Measurements from ENCODE around the gene PDC.
"Not testable (repeated sequence)": the region's sequence is repeated elsewhere in the genome, so short reads cannot be mapped to it uniquely, and the experiment has no call there.

The PDC gene

DNA sequence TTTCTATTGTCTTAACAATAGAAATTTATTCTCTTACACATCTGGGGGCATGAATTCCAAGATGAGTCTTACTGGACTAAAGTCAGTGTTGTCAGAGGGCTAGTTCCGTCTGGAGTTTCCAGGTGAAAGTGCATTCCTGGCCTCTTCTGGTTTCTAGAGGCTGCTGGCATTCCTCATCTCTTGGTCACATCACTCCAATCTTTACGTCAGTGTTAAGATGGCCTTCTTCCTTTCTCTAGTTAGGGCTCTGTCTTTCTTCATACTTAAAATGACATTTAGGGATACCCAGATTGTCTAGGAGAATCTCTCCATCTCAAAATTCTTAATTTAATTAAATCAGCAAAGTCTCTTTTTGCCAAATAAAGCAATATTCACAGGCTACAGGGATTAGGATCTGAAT, 13.3 kb upstream of the PDC start:
- TF ChIP-seq, protein P1, sequence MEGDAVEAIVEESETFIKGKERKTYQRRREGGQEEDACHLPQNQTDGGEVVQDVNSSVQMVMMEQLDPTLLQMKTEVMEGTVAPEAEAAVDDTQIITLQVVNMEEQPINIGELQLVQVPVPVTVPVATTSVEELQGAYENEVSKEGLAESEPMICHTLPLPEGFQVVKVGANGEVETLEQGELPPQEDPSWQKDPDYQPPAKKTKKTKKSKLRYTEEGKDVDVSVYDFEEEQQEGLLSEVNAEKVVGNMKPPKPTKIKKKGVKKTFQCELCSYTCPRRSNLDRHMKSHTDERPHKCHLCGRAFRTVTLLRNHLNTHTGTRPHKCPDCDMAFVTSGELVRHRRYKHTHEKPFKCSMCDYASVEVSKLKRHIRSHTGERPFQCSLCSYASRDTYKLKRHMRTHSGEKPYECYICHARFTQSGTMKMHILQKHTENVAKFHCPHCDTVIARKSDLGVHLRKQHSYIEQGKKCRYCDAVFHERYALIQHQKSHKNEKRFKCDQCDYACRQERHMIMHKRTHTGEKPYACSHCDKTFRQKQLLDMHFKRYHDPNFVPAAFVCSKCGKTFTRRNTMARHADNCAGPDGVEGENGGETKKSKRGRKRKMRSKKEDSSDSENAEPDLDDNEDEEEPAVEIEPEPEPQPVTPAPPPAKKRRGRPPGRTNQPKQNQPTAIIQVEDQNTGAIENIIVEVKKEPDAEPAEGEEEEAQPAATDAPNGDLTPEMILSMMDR (IDR thresholded peaks at IDR 0.05; ENCODE audit: low read depth, low read length): no peak
- DNase-seq (ENCODE audit: low read depth in 2 of 2): peak; percentile 46 to 83
- no peak overlapping the region for H3K4me3 ChIP-seq (replicated peaks in 1 of 2; ENCODE audit: low read depth in 2 of 2, low read length in 2 of 2)

DNA sequence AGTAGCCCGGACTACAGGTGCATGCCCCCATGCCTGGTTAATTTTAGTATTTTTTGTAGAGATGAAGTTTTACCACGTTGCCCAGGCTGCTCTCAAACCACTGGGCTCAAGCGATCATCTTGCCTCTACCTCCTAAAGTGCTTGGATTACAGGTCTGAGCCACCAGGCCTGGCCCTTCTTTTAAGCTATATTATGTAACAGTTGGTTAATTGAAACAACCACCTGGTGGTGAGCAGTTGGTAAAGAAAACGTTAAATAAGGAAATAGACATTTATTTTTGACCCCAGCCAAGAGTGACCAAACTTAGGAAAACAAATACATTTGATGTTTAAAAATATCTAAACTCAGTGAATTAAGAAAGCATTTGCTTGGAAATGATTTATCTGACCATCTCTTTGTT, 12.1 kb upstream of the PDC start:
- no peak for DNase-seq (ENCODE audit: low read depth in 2 of 2)
- TF ChIP-seq, protein P1 (IDR thresholded peaks at IDR 0.05; ENCODE audit: low read depth, low read length): no peak
- H3K4me3 ChIP-seq (replicated peaks in 1 of 2; ENCODE audit: low read depth in 2 of 2, low read length in 2 of 2): no peak overlapping the region

DNA sequence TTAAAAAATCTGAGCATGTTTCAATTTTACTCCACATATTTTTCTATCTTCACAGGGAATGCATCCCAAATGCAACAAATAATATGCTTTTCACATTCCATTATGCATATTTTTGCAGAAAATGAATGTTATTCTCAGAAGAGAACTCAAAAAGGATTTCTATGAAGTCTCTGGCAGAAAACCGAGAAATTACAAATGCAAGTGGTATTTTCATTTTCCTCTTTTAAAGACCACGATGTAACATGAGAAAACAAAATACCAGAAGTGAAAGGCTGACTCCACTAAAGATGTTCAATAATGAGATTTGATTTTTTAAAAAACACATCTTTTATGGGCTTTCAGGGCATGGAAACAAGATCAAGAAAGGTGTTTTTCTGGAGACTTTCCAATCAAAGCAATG, 5.0 kb upstream of the PDC start:
- no peak overlapping the region for H3K4me3 ChIP-seq (replicated peaks in 1 of 2; ENCODE audit: low read depth in 2 of 2, low read length in 2 of 2)
- TF ChIP-seq, protein P1 (IDR thresholded peaks at IDR 0.05; ENCODE audit: low read depth, low read length): no peak
- DNase-seq (ENCODE audit: low read depth in 2 of 2): no peak

DNA sequence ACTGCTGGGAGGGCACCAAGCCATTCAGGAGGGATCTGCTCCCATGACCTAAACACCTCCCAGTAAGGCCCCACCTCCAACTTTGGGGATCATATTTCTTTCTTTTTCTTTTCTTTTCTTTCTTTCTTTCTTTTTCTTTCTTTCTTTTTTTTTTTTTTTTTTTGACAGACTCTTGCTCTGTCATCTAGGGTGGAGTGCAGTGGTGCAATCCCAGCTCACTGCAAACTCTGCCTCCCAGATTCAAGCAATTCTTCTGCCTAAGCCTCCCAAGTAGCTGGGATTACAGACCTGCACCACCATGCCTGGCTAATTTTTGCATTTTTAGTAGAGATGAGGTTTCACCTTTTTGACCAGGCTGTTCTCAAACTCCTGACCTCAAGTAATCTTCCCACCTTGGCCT, 4.6 kb upstream of the PDC start:
- DNase-seq (ENCODE audit: low read depth in 2 of 2): not testable (repeated sequence)

DNA sequence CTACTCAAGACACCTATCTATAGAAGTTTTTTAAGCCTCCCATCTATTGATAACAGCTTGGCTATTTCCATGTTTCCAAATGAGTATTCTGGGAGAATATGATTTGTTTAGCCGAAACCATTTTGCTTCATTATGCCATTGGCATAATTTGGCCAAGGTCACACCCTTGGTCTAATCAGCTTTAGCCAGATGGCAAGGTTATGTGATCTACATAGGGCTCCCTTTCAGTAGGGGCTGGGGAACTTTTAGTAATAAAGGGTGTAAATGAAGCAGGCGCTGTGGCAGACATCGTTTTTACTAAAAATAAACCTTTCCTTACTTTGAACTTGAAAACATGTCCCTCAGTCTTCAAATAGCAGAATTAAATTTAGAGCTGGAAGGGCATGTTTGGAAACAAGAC, 3.0 kb upstream of the PDC start:
- H3K4me3 ChIP-seq (replicated peaks in 1 of 2; ENCODE audit: low read depth in 2 of 2, low read length in 2 of 2): no peak overlapping the region
- TF ChIP-seq, protein P1 (IDR thresholded peaks at IDR 0.05; ENCODE audit: low read depth, low read length): no peak
- no peak for DNase-seq (ENCODE audit: low read depth in 2 of 2)

More for the DNA sequence above, 4.6 kb upstream of the PDC start:
- not testable (repeated sequence) for H3K4me3 ChIP-seq (replicated peaks in 1 of 2; ENCODE audit: low read depth in 2 of 2, low read length in 2 of 2)

DNA sequence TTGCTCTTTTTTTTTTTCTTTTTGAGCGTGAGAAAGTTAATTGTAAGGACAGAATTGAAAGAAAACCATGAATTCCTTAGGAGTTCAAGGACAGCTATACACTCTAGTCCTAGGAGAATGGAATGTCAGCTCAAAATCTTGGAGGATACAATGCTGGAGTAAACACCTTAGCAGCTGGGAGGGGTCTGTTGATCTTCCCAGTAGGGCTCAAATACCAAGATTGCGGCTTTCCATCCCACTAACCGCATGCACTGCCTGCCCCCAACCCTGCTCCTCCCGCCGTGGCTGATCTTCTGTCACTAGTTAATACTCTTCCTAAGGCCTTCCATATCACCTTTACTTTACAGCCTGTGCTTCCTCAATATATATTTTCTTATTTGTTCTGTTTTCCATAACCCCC, 2.6 kb upstream of the PDC start:
- H3K4me3 ChIP-seq (replicated peaks in 1 of 2; ENCODE audit: low read depth in 2 of 2, low read length in 2 of 2): no peak overlapping the region
- TF ChIP-seq, protein P1 (IDR thresholded peaks at IDR 0.05; ENCODE audit: low read depth, low read length): no peak
- no peak for DNase-seq (ENCODE audit: low read depth in 2 of 2)

DNA sequence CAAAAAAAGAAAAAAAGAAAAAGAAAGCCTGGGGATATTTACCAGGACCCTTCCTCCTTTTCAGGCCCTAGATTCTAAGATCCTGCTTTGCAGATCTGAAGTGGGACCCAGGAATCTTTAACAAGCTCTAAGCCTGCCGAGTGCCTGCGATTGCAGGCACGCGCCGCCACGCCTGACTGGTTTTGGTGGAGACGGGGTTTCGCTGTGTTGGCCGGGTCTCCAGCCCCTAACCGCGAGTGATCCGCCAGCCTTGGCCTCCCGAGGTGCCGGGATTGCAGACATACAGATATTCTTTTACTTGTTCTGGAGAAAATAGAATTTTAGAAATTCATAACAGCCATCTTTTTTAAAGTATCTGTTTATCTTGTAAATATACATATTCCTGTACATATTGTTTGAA, 1.8 kb downstream of the PDC start:
- not testable (repeated sequence) for DNase-seq (ENCODE audit: low read depth in 2 of 2); H3K4me3 ChIP-seq (replicated peaks in 1 of 2; ENCODE audit: low read depth in 2 of 2, low read length in 2 of 2)

DNA sequence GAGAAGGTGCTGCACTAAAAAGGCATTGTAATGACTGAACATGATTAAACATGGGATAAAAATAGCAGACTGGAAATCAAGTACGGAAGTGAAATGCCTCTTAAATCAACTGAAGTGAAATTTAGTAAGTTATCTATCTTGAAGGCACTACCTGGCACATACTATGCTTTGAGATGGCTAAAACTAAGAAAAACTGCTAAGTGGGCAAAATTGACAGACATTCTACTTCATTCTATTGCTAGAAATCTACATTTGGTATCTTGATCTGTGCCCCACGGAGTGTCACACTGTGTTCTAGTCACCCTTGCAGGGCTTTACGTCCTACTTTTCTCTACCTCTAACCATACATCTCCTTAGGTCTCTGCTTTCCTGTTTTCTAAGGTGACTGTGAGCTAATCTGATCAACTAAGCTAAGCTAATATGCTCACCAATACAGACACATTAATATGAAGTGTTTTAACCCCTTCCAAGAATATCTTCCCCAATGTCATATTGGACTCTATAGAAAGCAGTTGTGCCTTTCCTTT, 4.1 kb downstream of the PDC start:
- DNase-seq (ENCODE audit: low read depth in 2 of 2): no peak
- H3K4me3 ChIP-seq (replicated peaks in 1 of 2; ENCODE audit: low read depth in 2 of 2, low read length in 2 of 2): no peak overlapping the region
- TF ChIP-seq, protein P1 (IDR thresholded peaks at IDR 0.05; ENCODE audit: low read depth, low read length): no peak
